Measurements from ENCODE around the gene GUCY1A1. TPM values are rescaled to one million over a fixed set of nuclear protein-coding genes. Genes with fewer than 3 reads are reported as not detected.

The GUCY1A1 gene
- total RNA-seq, 2 experiments from 2014 or later = not detected

DNA sequence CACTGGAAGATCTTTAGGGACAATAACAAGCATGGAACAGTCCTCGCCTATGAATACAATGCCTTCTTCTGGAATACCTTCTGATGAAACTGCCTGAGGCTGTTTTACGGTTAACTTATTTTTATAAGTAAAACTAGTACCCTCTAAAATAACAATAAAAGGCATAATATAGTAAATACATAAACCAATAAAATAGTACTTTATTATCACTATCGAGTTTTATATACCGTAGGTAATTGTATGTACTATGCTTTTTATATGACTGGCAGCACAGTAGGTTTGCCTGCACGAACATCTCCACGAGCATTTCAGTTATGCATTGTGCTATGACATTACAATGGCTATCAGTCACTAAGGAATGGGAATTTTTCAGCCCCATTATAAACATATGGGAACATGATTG, 8.0 kb downstream of the GUCY1A1 start:
- no peak for TF ChIP-seq EZH2phosphoT487 (IDR thresholded peaks at IDR 0.05; ENCODE audit: borderline replicate concordance, low read depth, low read length)
- TF ChIP-seq, protein P1, sequence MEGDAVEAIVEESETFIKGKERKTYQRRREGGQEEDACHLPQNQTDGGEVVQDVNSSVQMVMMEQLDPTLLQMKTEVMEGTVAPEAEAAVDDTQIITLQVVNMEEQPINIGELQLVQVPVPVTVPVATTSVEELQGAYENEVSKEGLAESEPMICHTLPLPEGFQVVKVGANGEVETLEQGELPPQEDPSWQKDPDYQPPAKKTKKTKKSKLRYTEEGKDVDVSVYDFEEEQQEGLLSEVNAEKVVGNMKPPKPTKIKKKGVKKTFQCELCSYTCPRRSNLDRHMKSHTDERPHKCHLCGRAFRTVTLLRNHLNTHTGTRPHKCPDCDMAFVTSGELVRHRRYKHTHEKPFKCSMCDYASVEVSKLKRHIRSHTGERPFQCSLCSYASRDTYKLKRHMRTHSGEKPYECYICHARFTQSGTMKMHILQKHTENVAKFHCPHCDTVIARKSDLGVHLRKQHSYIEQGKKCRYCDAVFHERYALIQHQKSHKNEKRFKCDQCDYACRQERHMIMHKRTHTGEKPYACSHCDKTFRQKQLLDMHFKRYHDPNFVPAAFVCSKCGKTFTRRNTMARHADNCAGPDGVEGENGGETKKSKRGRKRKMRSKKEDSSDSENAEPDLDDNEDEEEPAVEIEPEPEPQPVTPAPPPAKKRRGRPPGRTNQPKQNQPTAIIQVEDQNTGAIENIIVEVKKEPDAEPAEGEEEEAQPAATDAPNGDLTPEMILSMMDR (conservative IDR thresholded peaks at IDR 0.05; ENCODE audit: low read length) = no peak
- ChIA-PET CTCF (ENCODE audit: unreplicated experiment) (no interaction called here), POLR2A (interaction anchor here (0.8 kb wide), 1 partner anchor 45 kb away, joined by 4 read pairs; no protein-coding TSS in a partner anchor)
- no TSS peak for BruUV-seq (replicated peaks)
- no peaks in the 10 kb centered on the region for H3K9me2 ChIP-seq (ENCODE audit: insufficient read depth, low read length)
- H4K20me1 ChIP-seq (ENCODE audit: insufficient read depth, low read length) = no peaks in the 10 kb centered on the region
- intact Hi-C loops (cut with micrococcal nuclease; ENCODE audit: unreplicated experiment) = no loop called here
- no peaks in the 10 kb centered on the region for H3K9me3 ChIP-seq (ENCODE audit: low read length)
- H3K4me1 ChIP-seq (ENCODE audit: insufficient read depth, low read length, poor library complexity, severe bottlenecking) = no peaks in the 10 kb centered on the region
- H2AFZ ChIP-seq (ENCODE audit: low read length) = no peak overlapping the region
- H3K4me2 ChIP-seq (ENCODE audit: low read length) = no peak overlapping the region
- H3K27ac ChIP-seq (ENCODE audit: low read depth, low read length, poor library complexity, severe bottlenecking) = no peak overlapping the region
- H3K79me2 ChIP-seq (ENCODE audit: insufficient read depth, low read depth, low read length) = no peaks in the 10 kb centered on the region
- H3K4me3 ChIP-seq (ENCODE audit: low read depth, low read length, poor library complexity, severe bottlenecking) = no peak overlapping the region
- H3K36me3 ChIP-seq (ENCODE audit: insufficient read depth, low read length) = no peaks in the 10 kb centered on the region
- no peak for DNase-seq (ENCODE audit: low spot score)

DNA sequence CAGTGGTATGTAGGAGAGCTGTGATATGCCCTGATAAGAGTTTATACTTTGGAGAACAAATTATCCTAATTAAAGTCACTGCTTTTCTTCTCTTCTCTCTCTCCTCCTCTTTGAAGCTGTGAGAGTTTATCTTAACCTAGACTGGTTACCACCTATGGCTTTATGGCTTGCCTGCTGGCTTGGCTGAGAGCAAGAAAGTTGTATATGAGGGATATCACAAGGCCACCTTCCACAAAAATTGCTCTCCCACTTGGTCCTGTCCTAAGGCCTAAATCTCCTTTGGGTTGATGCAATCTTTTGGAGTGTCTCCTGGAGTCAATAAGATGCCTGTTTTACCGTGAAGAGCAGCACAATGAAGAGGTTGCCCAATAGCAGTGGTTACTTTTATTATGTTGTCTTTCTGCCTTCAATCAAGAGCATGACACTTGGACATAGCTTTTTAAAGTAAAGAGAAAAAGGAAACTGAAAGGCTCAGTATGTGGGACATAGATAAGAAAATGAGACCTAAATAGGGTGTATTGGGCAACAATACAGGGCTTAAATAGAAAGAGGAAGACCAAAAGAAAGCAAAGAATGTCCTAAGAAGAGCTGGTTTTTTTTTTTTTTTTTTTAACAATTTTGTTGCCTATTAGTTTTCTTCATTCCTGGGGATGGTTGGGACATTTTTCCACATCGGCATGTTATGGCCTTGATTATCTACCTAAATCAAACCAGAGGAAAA, 9.2 kb downstream of the GUCY1A1 start:
- Histone ChIP-seq H3K4me2 (ENCODE audit: low read length) (no peak overlapping the region), H3K36me3 (ENCODE audit: insufficient read depth, low read length) (no peaks in the 10 kb centered on the region), H3K9me2 (ENCODE audit: insufficient read depth, low read length) (no peaks in the 10 kb centered on the region), H3K4me3 (ENCODE audit: low read depth, low read length, poor library complexity, severe bottlenecking) (no peak overlapping the region), H2AFZ (ENCODE audit: low read length) (no peak overlapping the region), H3K4me1 (ENCODE audit: insufficient read depth, low read length, poor library complexity, severe bottlenecking) (no peaks in the 10 kb centered on the region), H3K79me2 (ENCODE audit: insufficient read depth, low read depth, low read length) (no peaks in the 10 kb centered on the region), H4K20me1 (ENCODE audit: insufficient read depth, low read length) (no peaks in the 10 kb centered on the region), H3K27ac (ENCODE audit: low read depth, low read length, poor library complexity, severe bottlenecking) (no peak overlapping the region), H3K9me3 (ENCODE audit: low read length) (no peaks in the 10 kb centered on the region)
- ChIA-PET CTCF (ENCODE audit: unreplicated experiment) (no interaction called here), POLR2A (interaction anchor here (0.6 to 0.8 kb wide), 5 partner anchors 20 to 676 kb away, joined by 3 to 4 read pairs (median 3); no protein-coding TSS in a partner anchor)
- BruUV-seq (replicated peaks) = no TSS peak
- TF ChIP-seq, protein P1 (conservative IDR thresholded peaks at IDR 0.05; ENCODE audit: low read length) = no peak
- TF ChIP-seq EZH2phosphoT487 (IDR thresholded peaks at IDR 0.05; ENCODE audit: borderline replicate concordance, low read depth, low read length) = no peak
- intact Hi-C loops (cut with micrococcal nuclease; ENCODE audit: unreplicated experiment) = no loop called here
- no peak for DNase-seq (ENCODE audit: low spot score)

DNA sequence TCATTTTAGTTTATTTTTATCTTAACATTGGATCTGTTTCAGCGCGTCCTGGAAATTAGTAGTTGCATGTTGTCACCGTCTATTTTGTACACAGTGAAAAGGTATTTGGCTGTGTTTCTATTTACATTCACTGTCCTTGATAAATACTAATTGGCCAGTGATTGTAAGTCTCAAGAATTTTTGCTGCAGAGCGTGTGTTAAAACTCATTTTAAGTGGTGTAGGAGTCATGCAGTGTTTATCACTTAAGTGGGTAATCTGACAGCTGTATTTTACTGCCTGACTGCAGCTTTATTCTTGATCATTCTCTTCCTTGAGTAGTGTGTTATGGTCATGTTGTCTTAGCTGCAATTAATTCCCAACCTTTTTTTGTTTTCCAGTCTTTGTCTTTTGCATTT, 9.8 kb downstream of the GUCY1A1 start:
- H4K20me1 ChIP-seq (ENCODE audit: insufficient read depth, low read length) = no peaks in the 10 kb centered on the region
- H3K79me2 ChIP-seq (ENCODE audit: insufficient read depth, low read depth, low read length) = no peaks in the 10 kb centered on the region
- ChIA-PET POLR2A (interaction anchor here (0.7 kb wide), 1 partner anchor 207 kb away, joined by 3 read pairs; no protein-coding TSS in a partner anchor), CTCF (ENCODE audit: unreplicated experiment) (no interaction called here)
- no peak overlapping the region for H3K27ac ChIP-seq (ENCODE audit: low read depth, low read length, poor library complexity, severe bottlenecking)
- no peaks in the 10 kb centered on the region for H3K9me2 ChIP-seq (ENCODE audit: insufficient read depth, low read length)
- TF ChIP-seq, protein P1 (conservative IDR thresholded peaks at IDR 0.05; ENCODE audit: low read length) = no peak
- no peak for TF ChIP-seq EZH2phosphoT487 (IDR thresholded peaks at IDR 0.05; ENCODE audit: borderline replicate concordance, low read depth, low read length)
- no peaks in the 10 kb centered on the region for H3K4me1 ChIP-seq (ENCODE audit: insufficient read depth, low read length, poor library complexity, severe bottlenecking)
- H3K4me2 ChIP-seq (ENCODE audit: low read length) = no peak overlapping the region
- no peaks in the 10 kb centered on the region for H3K9me3 ChIP-seq (ENCODE audit: low read length)
- no peak overlapping the region for H3K4me3 ChIP-seq (ENCODE audit: low read depth, low read length, poor library complexity, severe bottlenecking)
- no TSS peak for BruUV-seq (replicated peaks)
- intact Hi-C loops (cut with micrococcal nuclease; ENCODE audit: unreplicated experiment) = no loop called here
- no peak overlapping the region for H2AFZ ChIP-seq (ENCODE audit: low read length)
- no peak for DNase-seq (ENCODE audit: low spot score)
- H3K36me3 ChIP-seq (ENCODE audit: insufficient read depth, low read length) = no peaks in the 10 kb centered on the region
